Testis (tissue), 2 donors: Measurements from ENCODE around the gene CABP4.

Experiments used
- POLR2A ChIP-seq: fragments of 450-650 bp; IDR thresholded peaks from one replicate; pipeline ENCODE4 v1.6.1; 2017; ENCODE audit warnings: antibody characterized with exemption, mild to moderate bottlenecking, moderate library complexity
- TF ChIP-seq, protein P1 (sequence below), 3 experiments: fragments of 450-650 bp in 2 of 3; fragments of 200-600 bp in 1 of 3; sonication (generic) in 1 of 3; IDR thresholded peaks; one replicate each; pipeline ENCODE4 v1.5.1; 2016 to 2019; ENCODE audit warnings: antibody characterized with exemption in 3 of 3, mild to moderate bottlenecking in 2 of 3, moderate library complexity in 1 of 3

DNA sequence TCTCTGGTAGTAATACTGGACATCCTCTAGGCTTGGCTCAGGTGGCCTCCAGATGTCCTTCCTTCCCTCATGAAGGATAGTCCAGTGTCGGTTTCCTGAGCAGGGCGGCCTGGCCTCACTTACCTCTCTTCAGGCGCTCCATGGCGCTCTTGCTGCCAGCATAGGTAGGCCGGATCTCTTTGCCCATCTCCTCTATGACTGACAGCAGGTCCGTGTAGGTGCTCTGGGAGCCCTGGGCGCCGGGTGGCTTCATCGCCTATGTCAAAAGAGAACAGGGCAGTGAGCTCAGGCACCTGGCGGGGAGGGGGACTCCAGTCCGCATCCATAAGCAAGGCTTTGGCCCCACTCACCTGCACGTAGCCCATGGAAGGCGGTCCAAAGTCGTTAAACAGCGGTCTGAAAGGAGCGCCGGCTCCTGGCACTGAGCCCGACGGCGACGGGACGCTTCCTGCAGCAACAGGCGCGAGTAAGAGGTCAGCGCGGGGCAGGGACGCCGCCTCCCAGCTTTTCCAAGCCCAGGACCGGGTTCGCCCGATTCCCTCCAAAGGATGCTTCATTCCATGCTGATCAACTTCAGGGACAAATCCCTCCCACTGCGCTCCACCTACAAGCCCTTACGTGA is 52.2 kb downstream of the CABP4 start:
- TF ChIP-seq, protein P1, sequence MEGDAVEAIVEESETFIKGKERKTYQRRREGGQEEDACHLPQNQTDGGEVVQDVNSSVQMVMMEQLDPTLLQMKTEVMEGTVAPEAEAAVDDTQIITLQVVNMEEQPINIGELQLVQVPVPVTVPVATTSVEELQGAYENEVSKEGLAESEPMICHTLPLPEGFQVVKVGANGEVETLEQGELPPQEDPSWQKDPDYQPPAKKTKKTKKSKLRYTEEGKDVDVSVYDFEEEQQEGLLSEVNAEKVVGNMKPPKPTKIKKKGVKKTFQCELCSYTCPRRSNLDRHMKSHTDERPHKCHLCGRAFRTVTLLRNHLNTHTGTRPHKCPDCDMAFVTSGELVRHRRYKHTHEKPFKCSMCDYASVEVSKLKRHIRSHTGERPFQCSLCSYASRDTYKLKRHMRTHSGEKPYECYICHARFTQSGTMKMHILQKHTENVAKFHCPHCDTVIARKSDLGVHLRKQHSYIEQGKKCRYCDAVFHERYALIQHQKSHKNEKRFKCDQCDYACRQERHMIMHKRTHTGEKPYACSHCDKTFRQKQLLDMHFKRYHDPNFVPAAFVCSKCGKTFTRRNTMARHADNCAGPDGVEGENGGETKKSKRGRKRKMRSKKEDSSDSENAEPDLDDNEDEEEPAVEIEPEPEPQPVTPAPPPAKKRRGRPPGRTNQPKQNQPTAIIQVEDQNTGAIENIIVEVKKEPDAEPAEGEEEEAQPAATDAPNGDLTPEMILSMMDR (IDR thresholded peaks at IDR 0.05), result no peak
- no peak for TF ChIP-seq POLR2A
